Measurements from ENCODE around the gene FIGNL1.

Gene FIGNL1

GRCh38 chr7:50394315-50394714 lies 55.8 kb downstream of the FIGNL1 start:
- DNase-seq: no peak
